K562 (cell line): ENCODE data around the gene C1QTNF12. TPM values are rescaled to one million over a fixed set of nuclear protein-coding genes. Genes with fewer than 3 reads are reported as not detected.

ENCODE experiments used
- ADNP ChIP-seq: fragments of 200-800 bp; sonication (Bioruptor generic); IDR thresholded peaks from 2 replicates; pipeline ENCODE4 v1.6.1; 2016; ENCODE audit warnings: missing genetic modification characterization, missing compliant biosample characterization
- EP400 ChIP-seq: fragments of 450-650 bp; IDR thresholded peaks from 2 replicates; pipeline ENCODE4 v1.6.1; 2017; ENCODE audit warnings: antibody characterized with exemption, mild to moderate bottlenecking, moderate library complexity
- HDAC3 ChIP-seq: fragments of 450-650 bp; IDR thresholded peaks from 2 replicates; pipeline ENCODE4 v1.6.1; 2018; ENCODE audit warnings: borderline replicate concordance, mild to moderate bottlenecking, moderate library complexity; ENCODE audit not compliant: partially characterized antibody
- NFXL1 ChIP-seq: fragments of 450-650 bp; formaldehyde crosslinking; IDR thresholded peaks from 2 replicates; pipeline ENCODE4 v1.4.0; 2021; ENCODE audit warnings: mild to moderate bottlenecking
- TSHZ1 ChIP-seq: fragments of 250-450 bp; sonication (Bioruptor Pico); IDR thresholded peaks from 2 replicates; pipeline ENCODE4 v1.4.0; 2020; ENCODE audit warnings: mild to moderate bottlenecking, moderate library complexity
- U2AF2 ChIP-seq: fragments of 200-400 bp; formaldehyde crosslinking; optimal IDR thresholded peaks from 2 replicates; pipeline ENCODE3; 2017; ENCODE audit warnings: low read depth, mild to moderate bottlenecking, low read length
- ZNF253 ChIP-seq: fragments of 250-450 bp; sonication (Bioruptor Pico); conservative IDR thresholded peaks from 2 replicates; pipeline ENCODE4 v1.6.1; 2021; ENCODE audit warnings: mild to moderate bottlenecking
- ZNF3 ChIP-seq: fragments of 250-450 bp; sonication (Bioruptor Pico); IDR thresholded peaks from 2 replicates; pipeline ENCODE4 v1.5.0; 2021; ENCODE audit warnings: mild to moderate bottlenecking, moderate library complexity
- polyA plus RNA-seq, 8 experiments: library from polyadenylated mRNA; depleted of rRNA in 4 of 8; stranded (reverse) in 5 of 8; unstranded in 3 of 8; fragments of >200 nt; fragmentation: Nextera tagmentation in 2 of 8; fragmentation: Illumina TruSeq in 1 of 8; extraction: Ambion mirVana in 2 of 8; extraction: Trizol in 1 of 8; gene quantifications; 2 replicates each; pipeline versions ENCODE4 v1.2.1 to v1.2.3, GENCODE V29; 2011 to 2014; ENCODE audit warnings: inconsistent platforms in 1 of 8, missing spikeins in 1 of 8
- total RNA-seq, 7 experiments: library from RNA; depleted of rRNA in 6 of 7; stranded (reverse); fragments of >200 nt in 6 of 7; fragmentation: Illumina TruSeq in 2 of 7; extraction: Trizol in 2 of 7; gene quantifications; 2 replicates each; pipeline versions ENCODE4 v1.2.1 to v1.2.3, GENCODE V29; 2011 to 2021; ENCODE audit warnings: low replicate concordance in 1 of 7

The C1QTNF12 gene
- total and polyA plus RNA-seq, 9 of the 15 experiments (the other 6 are each of a cell fraction or from before 2014, with no cell fraction given): 0.11 to 4.3 (median 0.93) TPM; not detected in 3

GRCh38 chr1:1254667-1254998 is 8.1 kb upstream of the C1QTNF12 start (continued):
- TF ChIP-seq ZNF253 (no peak), U2AF2 (no peak), NFXL1 (CRISPR knock-in tag) (no peak), TSHZ1 (CRISPR knock-in tag) (no peak), HDAC3 (no peak), ZNF3 (CRISPR knock-in tag) (no peak), EP400 (no peak), ADNP (tag) (no peak)
- TF ChIP-seq, all 486 proteins: peak for 0
